ENCODE measurements around the gene DENND11.

DENND11 gene, protein sequence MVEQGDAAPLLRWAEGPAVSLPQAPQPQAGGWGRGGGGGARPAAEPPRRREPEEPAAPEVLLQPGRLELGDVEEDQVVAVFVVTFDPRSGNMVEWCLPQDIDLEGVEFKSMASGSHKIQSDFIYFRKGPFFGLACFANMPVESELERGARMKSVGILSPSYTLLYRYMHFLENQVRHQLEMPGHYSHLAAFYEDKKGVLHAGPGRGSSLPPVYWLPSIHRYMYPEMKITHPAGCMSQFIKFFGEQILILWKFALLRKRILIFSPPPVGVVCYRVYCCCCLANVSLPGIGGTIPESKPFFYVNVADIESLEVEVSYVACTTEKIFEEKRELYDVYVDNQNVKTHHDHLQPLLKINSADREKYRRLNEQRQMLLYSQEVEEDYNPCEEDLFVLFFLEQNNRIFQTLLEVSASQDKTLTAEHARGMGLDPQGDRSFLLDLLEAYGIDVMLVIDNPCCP

DNA sequence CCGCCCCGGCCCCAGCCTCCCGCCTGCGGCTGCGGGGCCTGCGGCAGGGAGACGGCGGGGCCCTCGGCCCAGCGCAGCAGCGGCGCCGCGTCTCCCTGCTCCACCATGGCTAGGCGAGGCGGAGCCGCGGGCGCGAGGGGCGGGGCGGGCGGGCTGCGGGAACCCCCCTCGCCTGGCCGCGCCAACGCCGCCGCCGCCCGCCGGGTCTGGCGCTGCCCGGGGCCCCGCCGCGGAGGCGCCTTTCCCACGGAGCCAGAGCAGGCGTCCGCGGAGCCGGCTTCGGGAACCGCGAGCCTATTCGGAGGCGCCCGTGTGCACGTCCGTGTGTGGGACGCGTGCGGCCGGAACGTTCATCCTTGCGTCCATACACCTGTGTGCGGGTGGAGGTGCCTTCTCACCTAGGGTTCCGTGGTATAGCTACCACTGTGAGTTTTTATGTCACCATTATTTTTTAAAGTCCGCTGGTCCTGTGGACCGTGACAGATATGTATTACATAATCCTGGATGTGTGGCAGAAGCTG, at the start of gene DENND11:
TSS of gene DENND11 (minus strand) at position 120 of the 521 bp plus-strand sequence. CDS start at position 107, 13 bp downstream.
- DNase-seq = no peak

GRCh38 chr7:141748396-141748795, 46.4 kb upstream of the DENND11 start:
- no peak for DNase-seq

- DNase-seq = no peak
These were observed 42.2 kb upstream of the DENND11 start for GRCh38 chr7:141744131-141744530.

DNA sequence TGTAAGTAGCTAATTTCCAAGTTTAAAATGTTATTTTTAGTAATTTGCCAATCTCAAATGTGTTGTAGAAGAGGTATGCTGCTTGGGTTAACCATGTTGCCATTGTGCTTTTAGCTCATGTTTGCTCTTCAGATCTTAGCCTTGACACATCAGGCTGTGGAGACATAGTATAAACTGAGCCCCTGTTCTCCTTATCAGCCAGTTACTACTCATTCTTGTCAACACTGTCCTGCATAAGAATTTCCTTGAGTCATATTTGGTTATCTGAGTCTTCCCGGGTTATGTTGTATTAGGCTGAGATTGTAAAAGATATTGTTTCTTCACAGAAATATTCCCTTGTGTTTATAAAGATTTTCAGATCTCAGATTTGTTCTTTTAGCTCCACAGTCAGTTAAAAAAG, 40.3 kb upstream of the DENND11 start:
- no peak for DNase-seq

- DNase-seq = no peak
These were observed 37.3 kb upstream of the DENND11 start for GRCh38 chr7:141739250-141739649.

DNA sequence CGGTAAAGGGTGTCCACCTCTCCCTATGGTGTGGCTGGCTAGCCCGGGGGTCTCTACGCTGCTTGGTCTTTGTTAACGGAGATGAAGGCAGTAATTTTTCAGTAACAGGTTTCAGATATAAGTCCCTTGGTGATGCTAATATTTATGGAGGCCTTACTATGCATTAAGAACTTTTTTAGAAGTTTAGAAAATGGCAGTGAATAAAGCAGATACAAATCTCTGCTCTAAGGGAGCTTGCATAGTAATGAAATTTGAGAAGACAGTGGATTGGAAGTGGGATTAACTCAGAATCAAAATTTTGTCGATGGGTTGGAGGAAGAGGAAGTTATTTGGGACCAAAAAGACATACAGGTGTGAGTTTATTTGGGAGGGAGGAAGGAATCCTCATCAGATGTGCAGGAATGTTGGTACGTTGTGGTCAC, 36.6 kb upstream of the DENND11 start:
- no peak for DNase-seq

- peak; percentile 93 for DNase-seq
These were observed 36.0 kb upstream of the DENND11 start, which contains the start of gene SSBP1 for GRCh38 chr7:141737836-141738591. SSBP1 (plus strand) TSS chr7:141738358; CDS start chr7:141739167, 809 bp downstream.

- DNase-seq = no peak
These were observed 35.3 kb upstream of the DENND11 start for GRCh38 chr7:141737118-141737835.

DNA sequence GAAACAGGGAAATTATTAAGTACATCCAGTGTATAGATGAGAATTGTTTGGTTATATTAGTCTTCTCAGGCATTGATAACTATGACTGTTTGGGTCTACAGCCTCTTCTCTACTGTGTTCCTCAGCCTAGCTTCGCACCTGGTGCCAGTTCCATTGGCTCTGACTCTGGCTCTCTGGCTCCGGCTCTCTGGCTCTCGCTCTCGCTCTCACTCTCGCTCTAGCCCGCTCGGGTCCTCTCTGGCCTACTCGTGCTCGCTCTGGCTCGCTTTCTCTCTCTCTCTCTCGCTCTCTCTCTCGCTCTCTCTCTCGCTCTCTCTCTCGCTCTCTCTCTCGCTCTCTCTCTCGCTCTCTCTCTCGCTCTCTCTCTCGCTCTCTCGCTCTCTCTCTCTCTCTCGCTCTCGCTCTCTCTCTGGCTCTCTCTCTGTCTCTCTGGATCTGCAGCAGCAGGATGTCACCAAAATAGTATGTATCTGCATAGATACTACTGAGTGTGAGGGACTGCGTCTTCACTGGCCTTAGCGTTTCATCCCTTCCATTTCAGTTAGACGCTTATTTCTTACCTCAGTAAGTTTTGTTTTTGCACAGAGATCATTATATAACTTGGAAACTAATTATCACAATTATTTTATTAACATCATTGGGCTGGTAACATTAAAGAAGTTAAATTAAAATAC, 29.6 kb upstream of the DENND11 start:
- DNase-seq = no peak

DNA sequence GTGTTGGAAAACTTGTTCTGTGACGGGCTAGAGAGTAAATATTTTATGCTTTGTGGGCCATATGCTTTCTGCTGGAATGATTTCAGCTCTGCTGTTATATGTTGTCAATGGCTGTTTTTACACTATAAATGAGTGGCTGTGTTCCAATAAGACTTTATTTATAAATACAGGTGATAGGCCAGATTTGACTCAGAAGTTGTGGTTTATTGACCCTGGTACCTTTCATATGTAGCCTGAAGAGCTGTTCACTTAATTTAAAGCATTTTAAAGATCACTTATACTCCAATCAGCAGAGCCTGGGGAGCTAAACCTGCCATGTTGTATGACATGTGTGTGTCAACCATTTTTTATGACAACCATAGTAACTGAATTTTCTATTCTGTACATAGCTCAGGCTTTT, 27.1 kb upstream of the DENND11 start:
- no peak for DNase-seq

- no peak for DNase-seq
These were observed 20.6 kb upstream of the DENND11 start for GRCh38 chr7:141722529-141722928.

DNA sequence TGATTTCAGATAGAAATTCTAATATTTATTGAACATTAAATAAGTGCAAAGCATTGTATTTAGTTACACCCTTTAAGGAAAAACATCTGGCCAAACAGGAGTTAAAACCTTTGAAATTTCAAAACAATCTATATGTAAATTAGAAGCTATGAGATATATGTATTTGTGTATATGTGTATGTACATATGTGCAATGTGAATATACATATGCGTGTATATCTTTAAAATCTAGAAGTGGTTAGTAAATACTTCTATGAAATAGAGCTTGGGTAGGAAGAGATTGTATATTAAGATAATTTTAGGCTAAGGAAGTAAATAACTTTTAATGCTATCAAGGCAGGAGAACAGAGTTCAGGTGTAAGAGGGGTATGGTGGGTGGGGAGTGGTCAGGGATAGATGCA, 15.5 kb upstream of the DENND11 start:
- DNase-seq = no peak

DNA sequence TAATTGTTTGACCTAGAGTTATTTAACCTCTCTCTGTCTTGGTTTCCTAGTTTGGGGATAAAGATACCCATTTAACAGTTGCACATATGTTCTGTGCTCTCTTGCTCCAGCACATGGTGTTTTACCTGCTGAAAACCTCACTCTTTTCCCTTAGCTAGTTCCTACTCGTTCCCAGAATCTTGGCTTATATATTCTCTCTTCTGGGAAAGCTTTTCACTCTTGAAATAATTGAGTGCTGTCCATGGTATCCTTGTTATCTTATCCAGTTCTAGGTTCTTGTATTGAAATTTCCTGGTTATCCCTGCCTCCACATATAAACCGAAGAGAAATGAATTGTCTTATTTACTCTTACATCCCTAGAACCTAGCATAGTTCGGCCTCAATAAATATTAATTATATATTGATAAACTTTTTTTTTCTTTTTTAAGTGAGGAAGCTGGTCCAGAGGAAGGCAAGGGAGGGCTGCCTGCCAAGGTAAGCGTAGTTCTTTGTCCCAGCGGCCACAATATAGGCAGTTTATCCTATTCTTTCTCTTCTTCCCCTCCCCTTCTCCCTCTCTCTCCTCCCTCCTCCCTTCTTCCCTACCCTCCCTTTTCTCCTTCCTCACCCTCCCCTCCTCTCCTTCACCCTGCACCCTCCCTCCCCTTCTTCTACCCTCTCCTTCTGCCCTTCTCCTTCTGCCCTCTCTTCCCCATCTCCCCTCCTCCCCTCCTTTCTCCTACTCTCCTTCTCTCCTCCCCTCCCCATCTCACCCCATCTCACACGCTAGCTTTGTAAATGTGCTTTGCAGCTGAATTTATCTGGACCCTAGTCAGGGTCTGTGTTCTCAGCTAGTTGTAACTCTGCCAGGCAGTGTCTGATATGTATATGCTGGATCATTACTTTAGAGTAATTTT, 14.1 kb upstream of the DENND11 start:
- no peak for DNase-seq

DNA sequence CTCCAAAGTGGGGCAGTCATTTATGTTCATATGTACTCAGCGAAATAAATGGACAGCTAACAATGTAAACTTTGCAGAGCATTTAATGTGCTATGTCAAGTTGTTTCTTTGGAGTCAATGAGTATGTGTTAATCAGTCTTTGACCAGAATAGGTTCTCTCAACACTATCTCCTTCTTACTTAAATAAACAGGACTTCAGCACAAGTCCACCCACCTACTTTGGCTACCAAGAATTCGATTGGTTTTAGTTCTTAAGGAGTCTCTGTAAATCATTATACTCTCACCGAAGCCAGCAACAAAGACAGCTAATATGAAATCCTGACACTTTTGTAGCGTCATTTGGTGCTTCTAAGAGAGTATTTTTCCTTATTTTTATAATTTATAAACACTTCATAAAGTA, 13.1 kb upstream of the DENND11 start:
- no peak for DNase-seq

- DNase-seq = no peak
These were observed 12.6 kb upstream of the DENND11 start for GRCh38 chr7:141714571-141714970.

GRCh38 chr7:141713890-141714289, 11.9 kb upstream of the DENND11 start:
- no peak for DNase-seq

- no peak for DNase-seq
These were observed 10.8 kb upstream of the DENND11 start for GRCh38 chr7:141712603-141713255.

DNA sequence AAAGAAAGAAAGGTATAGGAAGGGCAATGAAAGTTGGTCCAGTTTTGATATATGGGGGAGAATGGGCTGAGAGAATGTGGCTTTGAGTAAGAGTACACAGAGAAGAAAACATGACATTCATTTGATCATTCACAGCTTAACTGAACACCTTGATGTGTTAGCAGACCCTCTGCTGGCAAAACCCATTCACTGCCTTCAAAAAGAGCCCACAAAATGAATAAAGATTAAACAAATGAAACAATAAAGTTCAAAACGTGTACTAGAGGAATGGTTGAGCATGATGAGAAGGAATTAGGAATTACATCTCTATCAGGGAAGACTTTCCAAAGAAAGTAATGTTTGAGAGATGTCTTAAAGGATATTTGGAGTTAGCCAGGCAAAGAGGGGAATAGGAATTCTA, 8.3 kb upstream of the DENND11 start:
- no peak for DNase-seq

GRCh38 chr7:141709749-141710148, 7.8 kb upstream of the DENND11 start:
- no peak for DNase-seq

DNA sequence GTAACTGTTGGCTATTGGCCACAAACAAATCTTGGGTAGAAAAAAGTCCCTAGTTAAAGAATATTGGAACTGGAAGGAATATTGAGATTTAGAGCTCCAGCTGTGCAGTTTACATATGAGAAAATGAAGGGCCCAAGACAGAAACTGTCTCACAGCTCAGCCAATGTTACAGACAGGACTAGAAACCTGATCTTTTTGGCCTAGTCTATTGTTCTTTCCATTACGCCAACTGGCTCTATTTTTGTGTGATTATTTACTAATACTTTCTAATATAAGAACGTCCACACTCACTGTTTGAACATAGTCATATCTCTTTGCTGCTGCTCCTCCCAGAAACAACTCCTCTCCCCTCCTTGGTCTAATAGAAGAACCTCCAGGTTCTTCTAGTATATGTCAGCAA, 7.4 kb upstream of the DENND11 start:
- DNase-seq = no peak

- no peak for DNase-seq
These were observed 6.4 kb upstream of the DENND11 start, which contains the start of gene WEE2 for GRCh38 chr7:141708351-141708750. WEE2 (plus strand) TSS chr7:141708353; CDS start chr7:141708759, 406 bp downstream.
